SK-N-MC (cell line): ENCODE measurements around the gene NDNF.

ENCODE experiments used
- EZH2 ChIP-seq: fragments of 200-600 bp; sonication (generic); IDR thresholded peaks from one replicate; pipeline ENCODE4 v1.6.1; 2017; ENCODE audit warnings: antibody characterized with exemption
- FOXP2 ChIP-seq: optimal IDR thresholded peaks from 2 replicates; pipeline ENCODE3; 2011; ENCODE audit warnings: mild to moderate bottlenecking, moderate library complexity; ENCODE audit not compliant: insufficient read depth; ENCODE audit errors: extremely low read length, control extremely low read depth
- POLR2AphosphoS5 ChIP-seq: IDR thresholded peaks from 2 replicates; pipeline ENCODE4 v1.6.1; 2012; ENCODE audit warnings: mild to moderate bottlenecking, low read depth, low read length, borderline replicate concordance

- TF ChIP-seq POLR2AphosphoS5, result no peak
- TF ChIP-seq EZH2, result no peak
- no peak for TF ChIP-seq FOXP2
Observed at GRCh38 chr4:121098266-121098665, 25.9 kb upstream of the NDNF start.
